ENCODE data around the gene RPL37.
A peak's percentile ranks its signal among the peaks of the same experiment; 100 is the strongest.
"Not testable (repeated sequence)": the region's sequence is repeated elsewhere in the genome, so short reads cannot be mapped to it uniquely, and the experiment has no call there.

RPL37 gene

GRCh38 chr5:40832345-40832744 is 2.7 kb downstream of the RPL37 start:
- DNase-seq = no peak

- no peak for DNase-seq
Observed at GRCh38 chr5:40831346-40832210, 3.4 kb downstream of the RPL37 start.

GRCh38 chr5:40829748-40830533 is 5.1 kb downstream of the RPL37 start:
- DNase-seq = no peak

GRCh38 chr5:40828690-40829661 is 6.0 kb downstream of the RPL37 start:
- no peak for DNase-seq

- DNase-seq = no peak
Observed at GRCh38 chr5:40828021-40828631, 6.9 kb downstream of the RPL37 start.

GRCh38 chr5:40827188-40827977 is 7.6 kb downstream of the RPL37 start:
- no peak for DNase-seq

GRCh38 chr5:40826489-40827187 is 8.4 kb downstream of the RPL37 start:
- no peak for DNase-seq

- not testable (repeated sequence) for DNase-seq
Observed at GRCh38 chr5:40825461-40826043, 9.5 kb downstream of the RPL37 start.

DNA sequence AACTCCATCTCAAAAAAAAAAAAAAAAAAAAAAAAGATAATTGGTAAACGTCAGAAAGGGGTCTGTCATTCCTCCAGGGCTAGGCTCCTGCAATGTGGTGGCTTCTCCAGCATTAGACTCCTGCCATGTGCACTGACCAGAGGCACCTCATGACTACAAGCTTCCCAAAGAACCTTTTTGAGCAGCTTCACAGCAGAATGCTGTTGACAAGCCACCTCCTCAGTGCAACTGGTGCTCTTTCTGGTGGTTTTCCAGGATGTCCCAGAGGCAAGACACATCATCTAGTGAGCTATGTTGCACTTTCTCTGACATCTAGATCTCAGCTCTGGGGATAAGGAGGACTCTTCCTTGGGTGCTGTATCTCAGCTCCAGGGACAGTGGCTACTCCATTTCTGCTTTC is 11.6 kb downstream of the RPL37 start:
- no peak for DNase-seq

- DNase-seq = no peak
Observed at GRCh38 chr5:40813698-40814281, 21.2 kb downstream of the RPL37 start.

GRCh38 chr5:40812125-40812524 is 22.9 kb downstream of the RPL37 start:
- DNase-seq = no peak

DNA sequence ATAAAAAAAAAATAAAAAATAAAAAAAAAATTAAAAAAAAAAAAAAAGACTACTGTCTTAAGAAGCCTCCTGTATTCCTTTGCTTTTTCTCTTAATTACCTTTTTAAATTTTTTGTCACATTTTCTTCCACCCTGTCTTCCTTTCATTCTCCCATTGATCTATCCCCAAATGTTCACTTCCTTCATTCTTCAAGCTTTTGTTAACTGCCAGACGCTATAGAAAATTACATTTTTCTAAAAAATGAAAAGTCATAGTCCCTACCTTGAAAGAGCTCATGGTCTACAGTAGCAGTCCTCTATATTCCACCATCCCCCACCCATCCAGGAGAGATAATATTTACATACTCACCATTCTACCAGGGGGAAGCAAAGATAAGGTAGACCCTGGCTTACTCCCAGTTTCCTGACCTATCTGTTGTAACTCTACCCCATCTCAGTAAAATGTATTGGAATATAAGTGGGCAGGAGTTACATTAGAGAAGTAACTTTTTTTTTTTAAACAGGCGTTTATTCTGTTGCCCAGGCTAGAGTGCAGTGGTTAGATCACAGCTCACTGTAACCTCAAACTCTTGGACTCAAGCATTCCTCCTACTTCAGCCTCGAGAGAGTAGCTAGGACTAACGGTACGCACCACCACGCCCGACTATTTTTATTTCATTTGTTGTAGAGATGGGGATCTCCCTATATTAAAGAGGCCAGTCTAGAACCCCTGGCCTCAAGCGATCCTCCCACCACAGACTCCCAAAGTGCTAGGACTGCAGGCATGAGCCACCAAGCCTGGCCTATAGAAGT is 33.1 kb downstream of the RPL37 start:
- DNase-seq = no peak

GRCh38 chr5:40799258-40799657 is 35.8 kb downstream of the RPL37 start:
- DNase-seq = no peak

DNA sequence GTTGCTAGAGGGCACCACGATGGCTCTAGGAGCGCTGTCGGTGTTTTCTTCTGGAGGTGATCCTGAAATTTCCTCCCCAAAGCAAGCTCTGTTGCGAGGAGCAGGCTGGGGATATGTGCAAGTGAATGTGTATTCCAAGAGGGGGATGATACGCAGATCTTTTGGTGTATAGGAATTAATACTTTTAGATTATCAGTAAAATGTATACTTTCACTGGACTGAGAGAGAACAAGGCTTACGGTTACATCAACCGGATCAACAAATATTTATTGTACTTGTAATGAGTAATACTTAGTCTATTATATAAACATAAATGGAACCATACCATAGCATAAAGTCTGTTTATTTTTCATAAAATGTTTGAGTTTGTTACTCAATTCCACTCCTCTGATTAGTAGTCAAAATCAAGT is 36.2 kb downstream of the RPL37 start:
- DNase-seq = no peak

- peak; percentile 91 for DNase-seq
Observed at GRCh38 chr5:40798012-40798800, 36.8 kb downstream of the RPL37 start, which contains the start of gene PRKAA1. Gene PRKAA1, minus strand, starts transcription at chr5:40798374. Its CDS starts 185 bp downstream, at chr5:40798189.

DNA sequence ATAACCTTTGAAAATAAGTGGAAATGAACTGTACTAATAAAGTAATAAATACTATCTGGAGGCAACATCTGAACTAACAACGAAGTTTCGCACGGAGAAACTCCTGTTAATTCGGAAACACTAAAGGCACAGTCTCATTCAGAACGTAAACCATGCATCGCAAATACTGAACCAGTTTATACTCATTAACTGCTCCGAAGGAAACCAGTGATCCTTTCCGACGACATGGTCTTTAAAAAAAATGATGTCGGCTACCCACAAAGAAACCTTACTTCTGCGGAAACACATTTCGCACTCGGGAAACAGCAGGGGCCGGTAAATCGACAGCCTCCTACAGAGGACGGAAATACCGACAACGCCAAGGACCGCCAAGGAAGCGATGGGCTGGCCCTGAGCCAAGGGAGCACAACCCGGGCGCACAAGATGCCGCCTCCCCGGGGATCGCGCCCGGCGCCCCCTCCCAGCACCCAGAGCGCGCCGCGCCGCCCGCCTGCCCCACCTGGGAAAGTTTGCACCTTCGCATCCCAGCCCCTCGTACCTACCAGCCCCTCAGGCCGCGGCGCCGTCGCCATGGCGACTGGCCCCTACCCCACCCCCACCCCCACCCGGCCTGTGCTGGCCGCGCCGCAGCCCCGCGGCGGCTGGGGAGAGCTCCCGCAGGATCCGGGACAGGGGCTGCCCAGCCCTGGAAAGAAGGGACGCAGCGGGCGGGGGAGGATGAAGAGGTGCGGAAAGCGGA is 37.6 kb downstream of the RPL37 start:
- DNase-seq = peak; percentile 87

DNA sequence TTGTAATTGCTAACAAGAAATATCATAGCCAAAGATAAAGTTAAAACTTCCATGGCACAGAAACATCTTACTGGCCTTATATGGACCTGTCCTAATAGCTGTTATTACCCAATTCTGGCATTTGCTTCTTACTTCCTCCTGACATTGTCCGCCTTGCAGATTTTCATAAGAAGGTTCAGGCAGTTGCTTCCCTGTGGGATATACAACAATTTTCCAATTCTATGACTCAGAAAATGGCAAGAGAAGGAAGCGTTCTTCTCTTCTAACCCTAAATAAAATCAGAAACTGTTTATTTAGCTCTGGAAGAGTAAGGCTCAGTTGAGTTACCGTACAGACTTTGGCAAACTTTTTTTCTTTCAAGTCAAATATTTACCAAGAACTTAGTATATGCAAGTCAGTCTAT is 38.5 kb downstream of the RPL37 start:
- no peak for DNase-seq

All from activated CD8-positive, alpha-beta memory T cell treated with anti-CD3 and anti-CD28 coated beads, Interleukin-2, amount 50 U/mL, for 48 hours (primary cell).